Measurements from ENCODE around the gene APP. TPM values are rescaled to one million over a fixed set of nuclear protein-coding genes. Genes with fewer than 3 reads are reported as not detected.

The APP gene
- total RNA-seq, 2 experiments from 2014 or later = 39.3 to 39.4 TPM

GRCh38 chr21:26099610-26100219 lies 70.9 kb downstream of the APP start:
- no peaks in the 10 kb centered on the region for H3K4me1 Mint-ChIP-seq (ENCODE audit: low read depth)
- no peak for TF ChIP-seq CTCF (IDR thresholded peaks at IDR 0.05)
- ATAC-seq = no peak

GRCh38 chr21:26098772-26099397 lies 71.7 kb downstream of the APP start:
- Mint-ChIP-seq H3K27me3 (no peaks in the 10 kb centered on the region), H3K4me1 (ENCODE audit: low read depth) (no peaks in the 10 kb centered on the region), H3K4me3 (no peak overlapping the region), H3K27ac (no peak overlapping the region), H3K9me3 (no peaks in the 10 kb centered on the region), H3K36me3 (ENCODE audit: low read depth) (peaks cover 4% of the 10 kb centered on the region)
- no peak for ATAC-seq
- POLR2A ChIA-PET = no interaction called here
- no peak for TF ChIP-seq CTCF (IDR thresholded peaks at IDR 0.05)
- DNase-seq = no peak
- intact Hi-C loops (cut with micrococcal nuclease) = no loop called here
- CTCF ChIA-PET = no interaction called here

More at GRCh38 chr21:26099610-26100219, 70.9 kb downstream of the APP start:
- intact Hi-C loops (cut with micrococcal nuclease) = no loop called here
- H3K36me3 Mint-ChIP-seq (ENCODE audit: low read depth) = peaks cover 9% of the 10 kb centered on the region
- no peak overlapping the region for H3K27ac Mint-ChIP-seq
- no peak for DNase-seq
- H3K27me3 Mint-ChIP-seq = no peaks in the 10 kb centered on the region
- POLR2A ChIA-PET = no interaction called here
- H3K4me3 Mint-ChIP-seq = no peak overlapping the region
- CTCF ChIA-PET = no interaction called here
- H3K9me3 Mint-ChIP-seq = no peaks in the 10 kb centered on the region

DNA sequence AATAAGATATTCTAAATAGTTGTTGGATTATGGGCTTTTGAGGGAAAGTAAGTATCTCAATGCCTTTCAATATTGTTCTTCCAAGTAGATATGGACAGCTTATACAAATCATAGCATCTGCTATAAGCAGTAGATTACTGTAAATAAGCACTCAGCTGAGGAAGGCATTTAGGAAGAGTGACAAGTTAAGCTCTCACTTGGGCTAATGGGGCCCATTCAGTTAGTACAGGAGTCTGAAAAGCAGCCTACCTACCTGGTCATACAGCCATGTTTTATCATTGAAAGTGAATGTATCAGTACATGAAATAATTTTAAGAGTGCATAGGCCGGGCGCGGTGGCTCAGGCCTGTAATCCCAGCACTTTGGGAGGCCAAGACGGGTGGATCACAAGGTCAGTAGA lies 73.1 kb downstream of the APP start:
- intact Hi-C loops (cut with micrococcal nuclease) = no loop called here
- DNase-seq (no peak), ATAC-seq (no peak)
- H3K27me3 Mint-ChIP-seq = no peaks in the 10 kb centered on the region
- no peaks in the 10 kb centered on the region for H3K4me1 Mint-ChIP-seq (ENCODE audit: low read depth)
- ChIA-PET POLR2A (no interaction called here), CTCF (no interaction called here)
- H3K36me3 Mint-ChIP-seq (ENCODE audit: low read depth) = peaks cover 3% of the 10 kb centered on the region
- H3K9me3 Mint-ChIP-seq = no peaks in the 10 kb centered on the region
- TF ChIP-seq CTCF (IDR thresholded peaks at IDR 0.05) = no peak
- H3K27ac Mint-ChIP-seq = no peak overlapping the region
- H3K4me3 Mint-ChIP-seq = no peak overlapping the region

GRCh38 chr21:26096494-26097371 lies 73.8 kb downstream of the APP start:
- no peak overlapping the region for H3K4me3 Mint-ChIP-seq
- POLR2A ChIA-PET = no interaction called here
- H3K36me3 Mint-ChIP-seq (ENCODE audit: low read depth) = peaks cover 3% of the 10 kb centered on the region
- no peaks in the 10 kb centered on the region for H3K27me3 Mint-ChIP-seq
- H3K4me1 Mint-ChIP-seq (ENCODE audit: low read depth) = no peaks in the 10 kb centered on the region
- no peaks in the 10 kb centered on the region for H3K9me3 Mint-ChIP-seq
- ATAC-seq (no peak), DNase-seq (no peak)
- no peak for TF ChIP-seq CTCF (IDR thresholded peaks at IDR 0.05)
- H3K27ac Mint-ChIP-seq = no peak overlapping the region
- CTCF ChIA-PET = no interaction called here
- intact Hi-C loops (cut with micrococcal nuclease) = no loop called here

DNA sequence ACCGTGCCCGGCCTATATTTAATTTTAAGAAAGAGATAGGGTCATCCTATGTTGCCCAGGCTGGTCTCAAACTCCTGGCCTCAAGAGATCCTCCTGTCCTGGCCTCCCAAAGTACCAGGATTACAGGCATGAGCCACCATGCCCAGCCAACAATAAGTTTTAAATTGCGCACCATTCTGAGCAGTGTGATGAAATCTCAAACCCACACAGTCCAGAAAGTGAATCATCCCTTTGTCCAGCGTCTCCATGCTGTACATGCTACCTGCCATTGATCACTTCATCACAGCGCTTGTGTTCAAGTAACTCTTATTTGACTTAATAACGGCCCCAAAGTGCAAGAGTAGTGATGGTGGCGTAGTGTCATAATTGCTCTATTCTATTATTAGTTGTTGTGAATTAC lies 75.4 kb downstream of the APP start:
- ChIA-PET CTCF (no interaction called here), POLR2A (no interaction called here)
- intact Hi-C loops (cut with micrococcal nuclease) = no loop called here
- no peaks in the 10 kb centered on the region for H3K27me3 Mint-ChIP-seq
- peaks cover 3% of the 10 kb centered on the region for H3K36me3 Mint-ChIP-seq (ENCODE audit: low read depth)
- DNase-seq = no peak
- H3K9me3 Mint-ChIP-seq = no peaks in the 10 kb centered on the region
- H3K4me3 Mint-ChIP-seq = no peak overlapping the region
- no peak for ATAC-seq
- H3K4me1 Mint-ChIP-seq (ENCODE audit: low read depth) = no peaks in the 10 kb centered on the region
- TF ChIP-seq CTCF (IDR thresholded peaks at IDR 0.05) = no peak
- no peak overlapping the region for H3K27ac Mint-ChIP-seq

All from activated CD8-positive, alpha-beta T cell treated with anti-CD3 and anti-CD28 coated beads for 36 hours (primary cell).